H1 (cell line): Measurements from ENCODE around the gene TIFAB. TPM values are rescaled to one million over a fixed set of nuclear protein-coding genes. Genes with fewer than 3 reads are reported as not detected.

ENCODE experiments used
- CTCF ChIA-PET: fragments of 300-600 bp; sonication (Branson Sonifier 250); formaldehyde crosslinking; loops from one replicate; lab custom pipeline; 2021; ENCODE audit not compliant: partially characterized antibody; lab: Charles Lee
- POLR2A ChIA-PET: fragments of 300-600 bp; sonication (Branson Sonifier 250); formaldehyde crosslinking; loops from one replicate; lab custom pipeline; 2021; ENCODE audit warnings: inconsistent platforms; ENCODE audit not compliant: partially characterized antibody; lab: Charles Lee
- DNase-seq, 2 experiments: peaks; one replicate each; pipeline versions ENCODE4 v3.0.0 to v3.0.0-alpha.2; 2010 to 2022; ENCODE audit warnings: low spot score in 2 of 2, low read depth in 1 of 2, mixed read lengths in 1 of 2
- FAIRE-seq: peaks from 2 replicates; lab custom pipeline; 2011; peaks lifted over from hg19 to GRCh38; lab: Jason Lieb, UNC
- H2AFZ ChIP-seq: 2 replicates; pipeline ENCODE4 v1.8.1; 2012; ENCODE audit warnings: low read length, inconsistent platforms
- H2AK5ac ChIP-seq: 2 replicates; pipeline ENCODE4 v1.6.1; 2013; ENCODE audit warnings: low read depth, low read length
- H2BK120ac ChIP-seq: replicated peaks from 2 replicates; pipeline ENCODE3; 2013; ENCODE audit warnings: low read depth, low read length, inconsistent platforms
- H2BK12ac ChIP-seq: 2 replicates; pipeline ENCODE4 v1.6.1; 2013; ENCODE audit warnings: low read depth, low read length
- H2BK15ac ChIP-seq: 2 replicates; pipeline ENCODE4 v1.6.1; 2013; ENCODE audit warnings: low read length
- H2BK20ac ChIP-seq: 2 replicates; pipeline ENCODE4 v1.6.1; 2013; ENCODE audit warnings: low read length
- H2BK5ac ChIP-seq: 2 replicates; pipeline ENCODE4 v1.6.1; 2013; ENCODE audit warnings: low read depth, low read length
- H3K14ac ChIP-seq: 2 replicates; pipeline ENCODE4 v1.6.1; 2013; ENCODE audit warnings: inconsistent platforms; ENCODE audit not compliant: insufficient read length
- H3K18ac ChIP-seq: 2 replicates; pipeline ENCODE4 v1.6.1; 2013; ENCODE audit warnings: low read length; ENCODE audit errors: extremely low read depth
- H3K23ac ChIP-seq: 2 replicates; pipeline ENCODE4 v1.6.1; 2013; ENCODE audit warnings: inconsistent platforms; ENCODE audit not compliant: insufficient read length
- H3K23me2 ChIP-seq: 2 replicates; pipeline ENCODE4 v1.6.1; 2013; ENCODE audit warnings: low read depth, low read length
- H3K27ac ChIP-seq: 2 replicates; pipeline ENCODE4 v1.6.1; 2011; ENCODE audit warnings: low read depth, low read length, inconsistent platforms
- H3K27me3 ChIP-seq, 4 experiments: replicated peaks in 1 of 4; 1 replicate in 1 of 4; 2 replicates in 3 of 4; pipeline versions ENCODE4 v1.6.1 to v1.8.1; 2011 to 2013; ENCODE audit warnings: low read length in 3 of 4, mild to moderate bottlenecking in 3 of 4, inconsistent platforms in 2 of 4, mixed read lengths in 2 of 4, moderate library complexity in 1 of 4; ENCODE audit not compliant: control insufficient read depth in 3 of 4, insufficient read depth in 3 of 4; ENCODE audit errors: extremely low read depth in 1 of 4
- H3K36me3 ChIP-seq, 4 experiments: 2 replicates each; pipeline versions ENCODE4 v1.6.1 to v1.8.1; 2011 to 2013; ENCODE audit warnings: mild to moderate bottlenecking in 4 of 4, low read length in 3 of 4, moderate library complexity in 2 of 4, control low read depth in 1 of 4, inconsistent platforms in 1 of 4; ENCODE audit not compliant: insufficient read depth in 4 of 4, control insufficient read depth in 2 of 4
- H3K4ac ChIP-seq: replicated peaks from 2 replicates; pipeline ENCODE3; 2013; ENCODE audit warnings: low read length, low read depth, mixed read lengths, inconsistent platforms; ENCODE audit not compliant: insufficient read length
- H3K4me1 ChIP-seq, 4 experiments: replicated peaks in 1 of 4; 1 replicate in 1 of 4; 2 replicates in 3 of 4; pipeline versions ENCODE4 v1.6.1 to v1.8.1; 2011 to 2013; ENCODE audit warnings: low read length in 3 of 4, inconsistent platforms in 2 of 4, mixed read lengths in 1 of 4; ENCODE audit not compliant: insufficient read depth in 4 of 4, control insufficient read depth in 3 of 4
- H3K4me2 ChIP-seq, 2 experiments: 2 replicates each; pipeline versions ENCODE4 v1.6.1 to v1.8.1; 2011 to 2013; ENCODE audit warnings: low read depth in 2 of 2, low read length in 2 of 2, control low read depth in 1 of 2, inconsistent platforms in 1 of 2, mild to moderate bottlenecking in 1 of 2; ENCODE audit not compliant: insufficient read depth in 1 of 2
- H3K4me3 ChIP-seq, 4 experiments: fragments of 200-600, 300-600 bp in 1 of 4; sonication (generic), shearing (Covaris generic), sonication (Bioruptor Twin) in 1 of 4; 2 replicates each; pipeline versions ENCODE4 v1.5.1 to v1.8.1; 2011 to 2016; ENCODE audit warnings: low read length in 4 of 4, low read depth in 3 of 4, control low read depth in 2 of 4, inconsistent platforms in 2 of 4, mild to moderate bottlenecking in 2 of 4, mixed read lengths in 1 of 4, moderate library complexity in 1 of 4; ENCODE audit not compliant: insufficient read depth in 2 of 4; ENCODE audit errors: extremely low read depth in 1 of 4
- H3K56ac ChIP-seq: replicated peaks from 2 replicates; pipeline ENCODE3; 2013; ENCODE audit warnings: low read depth, mild to moderate bottlenecking, mixed read lengths, low read length, inconsistent platforms; ENCODE audit not compliant: insufficient read length
- H3K79me1 ChIP-seq: 2 replicates; pipeline ENCODE4 v1.6.1; 2013; ENCODE audit warnings: low read depth, low read length, control low read depth
- H3K79me2 ChIP-seq, 2 experiments: 2 replicates each; pipeline versions ENCODE4 v1.6.1 to v1.8.1; 2012 to 2013; ENCODE audit warnings: low read length in 2 of 2, mild to moderate bottlenecking in 2 of 2, inconsistent platforms in 1 of 2; ENCODE audit not compliant: insufficient read depth in 2 of 2, control insufficient read depth in 1 of 2
- H3K9ac ChIP-seq, 4 experiments: replicated peaks in 1 of 4; 1 replicate in 1 of 4; 2 replicates in 3 of 4; pipeline versions ENCODE4 v1.6.1 to v1.8.1; 2011 to 2013; ENCODE audit warnings: low read depth in 3 of 4, low read length in 3 of 4, control low read depth in 2 of 4, mild to moderate bottlenecking in 2 of 4, moderate library complexity in 2 of 4, inconsistent platforms in 1 of 4; ENCODE audit errors: extremely low read depth in 1 of 4
- H3K9me3 ChIP-seq, 2 experiments: 2 replicates each; pipeline versions ENCODE4 v1.6.1 to v1.8.1; 2012 to 2013; ENCODE audit warnings: mild to moderate bottlenecking in 2 of 2, moderate library complexity in 2 of 2, control low read depth in 1 of 2, inconsistent platforms in 1 of 2, low read depth in 1 of 2, low read length in 1 of 2, mixed read lengths in 1 of 2; ENCODE audit not compliant: insufficient read depth in 2 of 2
- H4K20me1 ChIP-seq, 2 experiments: replicated peaks in 1 of 2; 2 replicates each; pipeline versions ENCODE3 to v1.8.1; 2011 to 2013; ENCODE audit warnings: inconsistent platforms in 2 of 2, low read length in 2 of 2, mild to moderate bottlenecking in 1 of 2; ENCODE audit not compliant: insufficient read depth in 2 of 2, control insufficient read depth in 1 of 2
- H4K5ac ChIP-seq: 2 replicates; pipeline ENCODE4 v1.6.1; 2013; ENCODE audit warnings: low read length, low read depth, mixed read lengths, inconsistent platforms; ENCODE audit not compliant: insufficient read length
- H4K8ac ChIP-seq: 2 replicates; pipeline ENCODE4 v1.8.0; 2013; ENCODE audit warnings: mild to moderate bottlenecking, moderate library complexity, low read length, inconsistent platforms; ENCODE audit not compliant: insufficient read depth; ENCODE audit errors: extremely low read depth
- H4K91ac ChIP-seq: replicated peaks from 2 replicates; pipeline ENCODE3; 2013; ENCODE audit warnings: low read length, mixed read lengths, inconsistent platforms; ENCODE audit not compliant: insufficient read length
- GTF2F1 ChIP-seq: IDR thresholded peaks from 2 replicates; pipeline ENCODE4 v1.6.1; 2012; ENCODE audit warnings: low read depth, low read length, improper control_type of control experiment, borderline replicate concordance
- JUND ChIP-seq: IDR thresholded peaks from 2 replicates; pipeline ENCODE4 v1.6.1; 2011; ENCODE audit warnings: mild to moderate bottlenecking, improper control_type of control experiment, low read length
- POU5F1 ChIP-seq: IDR thresholded peaks from 2 replicates; pipeline ENCODE4 v1.6.1; 2011; ENCODE audit warnings: low read depth, mild to moderate bottlenecking, low read length, moderate library complexity
- RBBP5 ChIP-seq: IDR thresholded peaks from 2 replicates; pipeline ENCODE4 v1.7.1; 2012; ENCODE audit warnings: low read depth, mild to moderate bottlenecking, inconsistent platforms, low read length, moderate library complexity, borderline replicate concordance
- RXRA ChIP-seq: IDR thresholded peaks from 2 replicates; pipeline ENCODE4 v1.6.1; 2011; ENCODE audit warnings: low read depth, mild to moderate bottlenecking, low read length, moderate library complexity; ENCODE audit not compliant: insufficient read depth
- SRF ChIP-seq: IDR thresholded peaks from 2 replicates; pipeline ENCODE4 v1.6.1; 2011; ENCODE audit warnings: mild to moderate bottlenecking, low read depth, low read length, moderate library complexity
- WGBS, 2 experiments: shearing (Covaris generic) in 1 of 2; methylation state at CpG; one replicate each; pipeline versions ENCODE4 v1.1.6 to v1.1.7; 2013 to 2015; ENCODE audit warnings: low lambda C conversion rate in 2 of 2, mixed read lengths in 2 of 2, inconsistent platforms in 1 of 2, low coverage in 1 of 2, missing lambda C conversion rate in 1 of 2; ENCODE audit not compliant: insufficient replicate concordance in 2 of 2, insufficient coverage in 1 of 2, insufficient read length in 1 of 2; ENCODE audit errors: extremely low coverage in 1 of 2, missing lambda C conversion rate in 1 of 2; 5-methylcytosine and 5-hydroxymethylcytosine counted together
- polyA plus RNA-seq, 7 experiments: library from polyadenylated mRNA; depleted of rRNA in 3 of 7; stranded (reverse) in 5 of 7; unstranded in 2 of 7; fragments of >200 nt in 5 of 7; fragments of 200-250 nt in 2 of 7; gene quantifications; 1 replicate in 5 of 7; 2 replicates in 1 of 7; 4 replicates in 1 of 7; pipeline versions ENCODE4 v1.2.1 to v1.2.3, GENCODE V29; 2011 to 2013; ENCODE audit warnings: missing spikeins in 2 of 7, mixed read lengths in 2 of 7
- total RNA-seq: library from RNA; stranded (reverse); fragmentation: NEBNext Ultra II Directional; extraction: Animal tissue kit (Norgen Biotek cat#: 25700); gene quantifications from 2 replicates; pipeline ENCODE4 v1.2.1, GENCODE V29; 2021
- TF ChIP-seq, protein P1 (sequence below): IDR thresholded peaks from 2 replicates; pipeline ENCODE4 v1.6.1; 2012; ENCODE audit warnings: low read length, inconsistent platforms
- TF ChIP-seq, protein P2 (sequence below): IDR thresholded peaks from 2 replicates; pipeline ENCODE4 v1.6.1; 2012; ENCODE audit warnings: inconsistent platforms

Gene TIFAB
- total and polyA plus RNA-seq, 2 of the 8 experiments (the other 6 are each of a cell fraction or from before 2014, with no cell fraction given): not detected

DNA sequence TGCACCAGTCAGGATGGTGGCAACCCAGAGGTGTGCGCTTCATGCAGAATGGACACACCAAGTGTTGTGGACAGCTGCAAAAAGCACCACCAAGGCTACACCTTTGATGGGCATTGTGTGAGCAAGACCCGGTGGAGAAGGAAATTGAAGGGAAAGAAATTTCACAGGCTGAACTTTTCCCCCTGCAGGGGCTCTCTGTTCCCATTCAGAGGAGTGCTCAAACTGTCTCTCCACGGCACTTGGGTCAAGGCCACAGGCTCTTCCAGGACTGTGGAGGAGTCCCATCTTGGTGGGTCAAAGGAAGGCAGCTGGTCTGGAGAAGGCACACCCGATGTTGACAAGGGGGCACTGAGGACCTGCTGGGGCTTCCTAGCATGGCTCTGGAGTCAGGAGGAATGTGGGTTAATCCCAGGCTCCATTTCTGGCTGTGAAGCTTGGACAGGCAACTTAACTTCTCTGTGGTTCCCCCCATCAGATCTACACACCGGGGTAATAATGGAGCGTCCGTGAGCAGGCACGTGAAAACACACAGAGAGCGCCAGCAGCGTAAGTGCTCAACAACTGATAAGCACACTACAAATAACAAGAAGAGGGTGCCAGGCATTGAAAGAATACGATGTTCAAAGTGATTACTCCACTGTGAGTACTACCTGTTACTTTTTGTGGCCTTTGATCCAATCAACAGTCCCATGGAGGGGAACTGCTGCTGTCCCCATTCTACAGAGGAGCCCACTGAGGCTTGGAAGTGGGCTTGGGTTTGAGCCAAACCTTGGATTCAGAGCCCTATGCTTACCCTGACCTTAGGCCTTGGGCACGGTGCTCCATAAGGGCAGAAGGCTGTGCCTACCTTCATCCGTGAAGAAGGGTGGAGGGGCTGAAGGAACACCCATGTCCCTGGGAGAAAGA lies 34.2 kb upstream of the TIFAB start:
- POLR2A ChIA-PET: no interaction called here
- Histone ChIP-seq H2AFZ (no peak overlapping the region), H3K27me3 (peaks cover 59 to 99% (median 96%) of the 10 kb centered on the region in 4 experiments), H3K4me1 (peaks cover 0 to 37% (median 27%) of the 10 kb centered on the region in 4 experiments; a peak in 6 of 7 replicates), H4K20me1 (peaks cover 8 to 27% of the 10 kb centered on the region in 2 experiments), H3K9me3 (no peaks in the 10 kb centered on the region), H3K56ac (no peak overlapping the region), H2BK120ac (no peak overlapping the region), H4K5ac (no peak overlapping the region), H3K4ac (no peak overlapping the region), H4K8ac (no peak overlapping the region), H2BK5ac (no peak overlapping the region), H2BK15ac (0 out of 2 replicates have a peak overlapping the region, but pooled peaks have one; percentile 72), H3K4me3 (no peak overlapping the region), H3K23me2 (peaks cover 20% of the 10 kb centered on the region; the same call in 1 of the 2 replicates), H3K79me1 (no peaks in the 10 kb centered on the region), H2BK12ac (0 out of 2 replicates have a peak overlapping the region, but pooled peaks have one; percentile 9), H3K14ac (no peak overlapping the region), H2BK20ac (no peak overlapping the region), H2AK5ac (peak overlapping the region; percentile 65; the same call in 1 of the 2 replicates), H3K36me3 (no peaks in the 10 kb centered on the region), H3K4me2 (no peak overlapping the region), H3K23ac (no peak overlapping the region), H3K79me2 (no peaks in the 10 kb centered on the region), H4K91ac (no peak overlapping the region), H3K9ac (no peak overlapping the region), H3K27ac (no peak overlapping the region), H3K18ac (no peak overlapping the region)
- 87% methylated on average over 13 of the region's 13 CpGs; no CpG with 5 or more reads in 1 of the 2 experiments for WGBS, 2 experiments
- DNase-seq (no peak), FAIRE-seq (no peak)
- CTCF ChIA-PET: interaction anchor here (1.0 to 9.9 kb wide), 9 partner anchors 8 to 115 kb away, joined by 4 to 137 read pairs (median 8); partner anchors contain the start of genes CXCL14 and NEUROG1
- TF ChIP-seq RXRA (no peak), JUND (no peak), POU5F1 (no peak), RBBP5 (no peak), SRF (no peak), GTF2F1 (no peak)
- TF ChIP-seq, protein P1, sequence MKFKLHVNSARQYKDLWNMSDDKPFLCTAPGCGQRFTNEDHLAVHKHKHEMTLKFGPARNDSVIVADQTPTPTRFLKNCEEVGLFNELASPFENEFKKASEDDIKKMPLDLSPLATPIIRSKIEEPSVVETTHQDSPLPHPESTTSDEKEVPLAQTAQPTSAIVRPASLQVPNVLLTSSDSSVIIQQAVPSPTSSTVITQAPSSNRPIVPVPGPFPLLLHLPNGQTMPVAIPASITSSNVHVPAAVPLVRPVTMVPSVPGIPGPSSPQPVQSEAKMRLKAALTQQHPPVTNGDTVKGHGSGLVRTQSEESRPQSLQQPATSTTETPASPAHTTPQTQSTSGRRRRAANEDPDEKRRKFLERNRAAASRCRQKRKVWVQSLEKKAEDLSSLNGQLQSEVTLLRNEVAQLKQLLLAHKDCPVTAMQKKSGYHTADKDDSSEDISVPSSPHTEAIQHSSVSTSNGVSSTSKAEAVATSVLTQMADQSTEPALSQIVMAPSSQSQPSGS: no peak
- TF ChIP-seq, protein P2, sequence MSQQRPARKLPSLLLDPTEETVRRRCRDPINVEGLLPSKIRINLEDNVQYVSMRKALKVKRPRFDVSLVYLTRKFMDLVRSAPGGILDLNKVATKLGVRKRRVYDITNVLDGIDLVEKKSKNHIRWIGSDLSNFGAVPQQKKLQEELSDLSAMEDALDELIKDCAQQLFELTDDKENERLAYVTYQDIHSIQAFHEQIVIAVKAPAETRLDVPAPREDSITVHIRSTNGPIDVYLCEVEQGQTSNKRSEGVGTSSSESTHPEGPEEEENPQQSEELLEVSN: no peak
